Pons (tissue), 1 donor: ENCODE results near the gene RAB3GAP1.
"Not testable (repeated sequence)": the region's sequence is repeated elsewhere in the genome, so short reads cannot be mapped to it uniquely, and the experiment has no call there.

ENCODE experiments used
- DNase-seq: peaks from one replicate; pipeline ENCODE4 v3.0.0-alpha.2; 2016; ENCODE audit warnings: low spot score

The RAB3GAP1 gene

GRCh38 chr2:135052042-135052876, at the start of gene RAB3GAP1:
RAB3GAP1 (plus strand) TSS chr2:135052292; CDS start chr2:135052308, 16 bp downstream.
- peak; percentile 78 for DNase-seq

GRCh38 chr2:135002836-135003235, 49.3 kb upstream of the RAB3GAP1 start:
- no peak for DNase-seq

GRCh38 chr2:135004005-135004746, 47.9 kb upstream of the RAB3GAP1 start:
- peak; percentile 66 for DNase-seq

GRCh38 chr2:135005753-135006152, 46.3 kb upstream of the RAB3GAP1 start:
- DNase-seq, result no peak

GRCh38 chr2:135009339-135009738, 42.8 kb upstream of the RAB3GAP1 start:
- DNase-seq, result no peak

GRCh38 chr2:135010200-135010942, 41.7 kb upstream of the RAB3GAP1 start:
- DNase-seq, result no peak

- DNase-seq, result no peak
Observed at GRCh38 chr2:135011633-135012032, 40.5 kb upstream of the RAB3GAP1 start.

GRCh38 chr2:135021618-135022017, 30.5 kb upstream of the RAB3GAP1 start:
- DNase-seq, result no peak

- DNase-seq, result no peak
Observed at GRCh38 chr2:135022952-135023880, 28.9 kb upstream of the RAB3GAP1 start.

- DNase-seq, result no peak
Observed at GRCh38 chr2:135023886-135024485, 28.1 kb upstream of the RAB3GAP1 start.

- no peak for DNase-seq
Observed at GRCh38 chr2:135029481-135030134, 22.5 kb upstream of the RAB3GAP1 start.

- DNase-seq, result no peak
Observed at GRCh38 chr2:135030826-135031225, 21.3 kb upstream of the RAB3GAP1 start.

GRCh38 chr2:135033216-135033615, 18.9 kb upstream of the RAB3GAP1 start:
- not testable (repeated sequence) for DNase-seq

GRCh38 chr2:135037831-135038230, 14.3 kb upstream of the RAB3GAP1 start:
- no peak for DNase-seq

GRCh38 chr2:135043345-135043744, 8.7 kb upstream of the RAB3GAP1 start:
- no peak for DNase-seq

GRCh38 chr2:135047300-135047699, 4.8 kb upstream of the RAB3GAP1 start, which contains the start of gene MAP3K19:
MAP3K19 (minus strand) TSS chr2:135047447; CDS start chr2:135024647, 22,800 bp downstream.
- no peak for DNase-seq

- DNase-seq, result no peak
Observed at GRCh38 chr2:135048122-135048521, 4.0 kb upstream of the RAB3GAP1 start.

GRCh38 chr2:135050132-135050531, 2.0 kb upstream of the RAB3GAP1 start:
- no peak for DNase-seq

GRCh38 chr2:135050684-135051083, 1.4 kb upstream of the RAB3GAP1 start:
- no peak for DNase-seq

GRCh38 chr2:135052997-135053474, 944 bp downstream of the RAB3GAP1 start:
- DNase-seq, result no peak
